HG03342 (cell line): Measurements from ENCODE around the gene SNAI1.

Source experiments
- ATAC-seq: cut with Tn5 transposase; IDR thresholded peaks from one replicate; pipeline ENCODE4 v1.9.1; 2021; ENCODE audit warnings: mild to moderate bottlenecking, moderate library complexity; ENCODE audit not compliant: unreplicated experiment

Gene SNAI1

DNA sequence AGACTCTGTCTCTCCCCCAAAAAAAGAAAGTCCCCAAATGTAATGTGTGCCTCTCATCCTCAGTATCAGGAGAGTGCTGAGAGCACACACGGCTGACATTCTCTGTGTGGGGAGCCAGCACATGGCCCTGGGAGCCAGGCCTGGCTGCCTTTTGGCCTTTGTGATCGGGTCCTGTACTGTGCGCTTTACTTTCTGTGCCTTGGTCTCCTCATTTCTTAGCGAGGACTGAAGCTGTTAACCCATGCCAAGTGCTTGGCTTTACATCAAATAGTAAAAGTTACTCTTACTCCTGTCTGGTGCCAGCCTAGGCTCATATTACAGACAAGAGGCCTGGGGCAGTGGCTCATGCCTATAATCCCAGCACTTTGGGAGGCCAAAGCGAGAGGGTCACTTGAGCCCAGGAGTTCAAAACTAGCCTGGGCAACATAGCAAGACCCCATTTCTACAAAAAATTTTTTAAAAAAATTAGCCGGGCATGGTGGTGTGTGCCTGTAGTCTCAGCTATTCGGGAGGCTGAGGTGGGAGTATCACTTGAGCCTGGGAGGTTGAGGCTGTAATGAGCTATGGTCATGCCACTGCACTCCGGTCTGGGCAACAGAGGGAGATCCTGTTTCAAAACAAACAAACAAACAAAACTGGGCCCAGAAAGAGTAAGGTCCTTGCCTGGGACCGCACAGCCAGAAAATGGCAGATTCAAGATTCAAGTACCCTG lies 50.3 kb downstream of the SNAI1 start:
- no peak for ATAC-seq

DNA sequence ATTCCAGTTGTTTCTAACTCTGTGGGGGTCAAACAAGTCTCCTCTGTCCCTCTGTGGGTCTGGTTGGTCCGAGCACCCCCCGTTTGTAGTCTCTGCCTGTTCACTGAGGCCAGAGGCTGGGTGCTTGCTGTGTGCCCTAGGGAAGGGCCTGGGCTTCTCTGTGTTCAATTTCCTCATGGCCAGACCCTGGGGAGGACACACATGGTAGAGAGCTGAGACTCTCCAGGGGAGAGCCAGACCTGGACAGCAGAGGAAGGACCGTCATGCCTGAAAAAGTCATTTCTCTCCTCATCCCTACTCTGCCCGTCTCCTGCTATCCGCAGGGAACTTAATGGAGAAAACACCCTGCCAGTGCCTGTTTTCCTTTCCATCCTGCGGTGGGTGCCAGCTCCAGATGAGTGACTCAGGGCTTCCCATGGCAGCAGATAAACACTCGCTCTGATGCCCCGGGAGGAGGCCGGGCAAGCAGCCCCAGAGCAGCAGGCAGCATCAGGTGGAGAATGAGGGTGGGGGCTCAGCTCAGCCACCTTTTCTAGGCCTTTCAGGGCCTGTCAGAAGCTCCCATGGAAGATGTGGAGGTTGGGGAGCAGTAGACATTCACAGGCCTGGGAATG lies 51.9 kb downstream of the SNAI1 start:
- no peak for ATAC-seq

DNA sequence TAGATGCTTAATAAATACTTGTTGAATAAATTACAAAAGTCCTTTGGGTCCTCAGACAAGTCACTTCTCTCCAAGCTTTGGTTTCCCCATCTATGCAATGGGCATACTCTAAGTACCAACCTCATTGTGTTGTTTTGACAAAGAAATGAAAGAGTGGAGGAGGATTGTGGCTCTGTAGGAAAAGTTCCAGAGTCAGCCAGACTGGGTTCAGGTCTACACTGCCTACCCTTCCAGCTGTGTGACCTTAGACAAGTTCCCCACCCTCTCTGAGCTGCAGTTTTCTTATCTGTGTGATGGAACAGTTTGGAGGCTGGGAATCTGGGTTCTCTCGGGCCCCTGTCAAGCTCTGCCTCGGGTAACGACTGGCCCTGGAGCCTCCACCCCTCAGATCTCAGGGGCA lies 53.9 kb downstream of the SNAI1 start:
- ATAC-seq, result no peak

DNA sequence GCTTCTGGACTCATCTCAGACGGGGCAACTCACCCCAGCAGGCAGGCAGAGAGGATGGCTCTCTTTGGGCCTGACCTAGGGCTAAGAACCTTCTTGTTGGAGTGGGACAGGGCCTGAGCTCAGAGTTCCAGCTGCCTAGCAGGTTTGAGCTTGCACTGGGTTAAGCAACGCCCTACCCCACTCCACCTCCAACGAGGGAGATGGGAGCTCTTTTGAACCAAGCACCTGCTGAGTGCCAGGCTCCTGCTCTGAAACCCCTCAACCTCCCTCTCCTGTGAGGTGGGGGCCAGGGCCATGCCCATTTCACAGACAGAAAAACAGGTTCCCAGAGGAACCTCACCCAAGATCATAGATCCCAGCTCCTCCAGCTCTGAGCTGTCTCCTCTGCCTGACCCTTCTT lies 54.3 kb downstream of the SNAI1 start:
- ATAC-seq, result no peak

DNA sequence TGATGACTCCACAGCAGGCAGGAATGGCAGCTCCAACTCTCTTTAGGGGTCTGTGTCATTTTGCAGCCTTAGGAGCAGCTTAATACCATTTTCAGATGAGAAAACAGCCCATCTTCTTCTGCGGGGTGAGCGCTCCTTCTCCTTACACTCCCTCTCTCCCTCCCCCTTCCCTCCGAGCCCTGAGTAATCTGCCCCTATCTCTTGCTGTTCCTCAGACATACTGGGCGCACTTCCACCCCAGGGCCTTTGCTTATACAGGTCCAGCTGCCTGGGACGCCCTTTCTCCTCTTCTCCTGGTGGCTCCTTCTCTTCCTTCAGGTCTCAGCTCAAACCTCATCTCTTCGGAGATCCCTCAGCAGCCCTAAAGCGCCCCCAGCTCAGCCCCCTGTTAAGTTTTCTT lies 54.8 kb downstream of the SNAI1 start:
- no peak for ATAC-seq

DNA sequence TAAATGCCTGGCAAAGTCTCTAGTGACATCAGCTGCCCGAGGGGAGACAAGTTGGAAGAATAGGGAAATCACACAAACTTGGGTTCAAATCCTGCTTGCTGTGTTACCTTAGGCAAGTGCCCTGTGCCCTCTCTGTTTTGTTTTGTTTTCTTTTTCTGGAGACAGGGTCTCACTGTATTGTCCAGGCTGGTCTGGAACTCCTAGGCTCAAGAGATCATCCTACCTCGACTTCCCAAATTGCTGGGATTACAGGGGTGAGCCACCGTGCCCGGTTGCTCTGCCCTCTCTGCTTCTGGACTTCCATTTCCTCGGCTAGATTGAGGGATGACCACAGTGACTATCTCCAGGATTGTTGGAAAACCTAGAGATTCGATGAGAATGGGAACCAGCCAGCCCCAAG lies 55.4 kb downstream of the SNAI1 start:
- ATAC-seq, result no peak
